Activated naive CD8-positive, alpha-beta T cell treated with anti-CD3 and anti-CD28 coated beads, Interleukin-2, amount 50 U/mL, for 16 hours (primary cell): ENCODE results near the gene AHCTF1.

Experiments used
- DNase-seq: peaks from one replicate; pipeline ENCODE4 v3.0.0-alpha.2; 2020; ENCODE audit warnings: low read depth, low spot score

AHCTF1 gene

DNA sequence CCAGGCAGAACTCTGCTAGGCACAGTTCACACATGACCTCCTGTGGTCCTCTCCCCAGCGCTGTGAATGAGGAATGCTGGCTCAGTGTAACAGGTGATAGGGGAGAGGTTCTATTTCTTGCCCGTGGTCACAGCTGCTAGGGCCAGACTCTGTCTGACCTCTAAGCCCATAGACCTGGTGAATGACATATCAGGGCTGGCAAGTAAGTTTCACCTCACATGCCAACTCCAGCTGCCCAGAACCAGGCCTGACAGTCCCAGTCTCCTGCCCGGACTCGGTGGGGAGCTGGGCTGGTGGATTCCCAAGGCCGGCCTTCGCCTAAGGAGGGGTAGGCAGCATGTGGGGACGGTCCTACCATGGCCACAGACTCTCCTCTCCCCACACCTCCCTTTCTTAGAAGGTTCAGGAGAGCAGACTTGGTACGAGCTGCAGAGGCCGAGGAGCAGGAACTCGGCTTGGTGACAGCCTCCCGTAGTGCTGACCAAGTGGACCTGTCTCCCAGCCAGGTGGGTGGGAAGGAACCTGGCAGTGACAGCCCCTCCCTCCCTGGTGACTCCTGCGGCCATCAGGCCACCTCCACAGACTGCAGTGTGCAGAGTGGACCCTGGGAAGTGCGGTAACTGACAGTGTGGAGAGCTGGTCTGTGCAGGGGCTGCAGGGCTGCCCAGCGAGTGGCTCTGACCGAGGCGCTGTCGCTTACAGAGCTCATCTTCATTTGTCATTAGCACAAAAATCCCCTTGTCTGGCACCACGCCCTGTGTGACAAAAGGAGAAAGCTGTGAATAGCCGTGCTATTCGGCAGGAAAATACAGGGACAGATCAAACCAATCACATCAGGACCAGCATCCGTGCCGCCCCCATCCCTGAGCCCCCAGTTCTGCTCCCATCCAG lies 132.9 kb downstream of the AHCTF1 start:
- DNase-seq: no peak

DNA sequence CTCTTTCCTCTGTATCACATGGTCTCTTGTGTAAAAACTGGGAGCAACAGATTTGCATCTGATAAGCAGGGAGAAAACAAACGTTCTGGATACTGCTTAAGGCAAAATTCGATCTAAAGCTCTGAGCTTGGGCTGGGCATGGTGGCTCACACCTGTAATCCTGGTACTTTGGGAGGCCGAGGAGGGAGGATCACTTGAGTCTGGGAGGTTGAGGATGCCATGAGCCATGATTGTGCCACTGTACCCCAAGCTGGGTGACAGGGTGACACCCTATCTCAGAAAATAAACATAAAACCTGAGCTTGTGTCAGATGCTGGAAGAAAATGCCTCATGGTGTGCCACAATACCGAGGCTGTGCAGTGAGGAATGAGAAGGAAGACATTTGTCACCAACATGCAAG lies 133.6 kb downstream of the AHCTF1 start:
- no peak for DNase-seq

GRCh38 chr1:246797597-246797996 lies 134.2 kb downstream of the AHCTF1 start:
- DNase-seq: no peak

GRCh38 chr1:246797157-246797556 lies 134.6 kb downstream of the AHCTF1 start:
- DNase-seq: no peak

DNA sequence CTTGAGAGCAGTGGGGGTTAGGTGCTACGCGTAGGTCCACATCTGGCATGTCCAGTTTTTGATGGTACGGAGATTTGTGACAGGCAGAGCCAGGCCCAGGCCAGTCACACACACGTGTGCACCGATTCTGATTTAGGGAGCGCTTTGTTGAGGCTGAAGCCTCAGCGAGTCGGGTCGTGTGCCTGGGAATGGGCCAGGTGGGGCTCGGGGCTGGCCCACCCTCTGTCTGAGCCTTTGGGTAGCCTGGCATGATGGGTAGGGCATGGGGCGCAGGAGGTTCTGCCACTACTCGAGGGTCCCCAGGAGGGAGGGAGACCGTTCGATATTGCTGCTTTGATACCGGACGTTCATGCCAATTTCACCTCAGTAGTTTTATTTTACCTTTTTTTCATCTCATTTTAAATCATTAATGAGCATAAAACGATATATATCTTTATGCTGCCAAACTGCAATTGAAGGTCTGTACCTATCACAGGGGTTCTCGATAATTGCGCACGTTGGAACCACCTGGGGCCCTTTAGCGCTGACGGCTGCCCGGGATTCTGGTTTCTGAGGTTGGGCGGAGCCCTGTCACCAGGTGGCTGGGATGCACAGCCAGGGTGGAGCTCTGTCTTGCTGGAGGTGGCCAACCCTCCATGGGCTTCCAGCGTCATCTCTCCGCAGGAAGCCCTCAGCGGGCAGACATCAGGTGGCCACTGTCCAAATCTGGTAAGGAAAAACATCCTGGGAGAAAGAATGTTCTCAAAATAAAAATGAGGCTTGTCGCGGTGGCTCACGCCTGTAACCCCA lies 135.6 kb downstream of the AHCTF1 start:
- DNase-seq: no peak

DNA sequence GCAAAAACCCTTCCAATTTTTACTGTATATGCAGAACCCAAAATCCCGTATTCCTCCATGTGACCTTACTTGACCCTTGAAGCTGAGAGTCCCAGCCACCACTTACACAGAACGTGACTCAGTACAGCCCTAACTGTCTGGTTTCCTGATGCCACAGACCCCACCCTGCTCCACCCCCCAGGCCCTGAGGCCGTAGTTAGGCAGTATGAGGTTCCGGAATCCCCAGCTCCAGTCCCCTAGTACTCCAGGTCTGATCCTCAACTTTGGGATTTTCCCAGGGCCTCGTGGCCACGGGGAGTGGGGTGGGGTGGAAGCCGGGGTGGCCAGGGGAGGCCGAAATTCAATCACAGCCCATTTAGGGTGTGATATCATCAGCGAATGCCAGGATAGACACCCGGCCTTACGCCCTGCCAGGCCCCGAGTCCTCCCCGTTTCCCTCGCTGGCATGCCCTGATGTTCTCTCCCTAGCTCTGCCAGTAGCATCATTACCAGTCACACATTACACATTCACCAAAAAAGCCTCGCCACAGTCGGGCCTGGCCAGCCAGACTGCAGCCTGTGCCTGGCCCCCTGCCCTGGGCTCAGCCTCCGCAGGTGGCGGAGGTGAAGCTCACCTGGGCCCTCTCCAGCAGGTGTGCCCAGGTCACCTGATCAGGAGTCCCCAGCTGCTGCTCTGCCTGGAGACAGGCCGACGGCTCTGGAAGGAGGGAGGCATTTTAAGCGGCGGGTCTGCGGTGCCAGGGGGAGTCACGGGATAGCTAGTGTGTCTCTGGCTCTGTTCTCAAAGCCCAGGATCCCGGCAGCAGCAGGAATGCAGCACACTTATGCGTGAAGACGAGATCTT lies 136.7 kb downstream of the AHCTF1 start:
- DNase-seq: no peak

GRCh38 chr1:246794048-246794827 lies 137.5 kb downstream of the AHCTF1 start:
- DNase-seq: no peak

GRCh38 chr1:246793356-246793896 lies 138.3 kb downstream of the AHCTF1 start:
- no peak for DNase-seq

- DNase-seq: no peak
Observed at GRCh38 chr1:246792603-246793002, 139.1 kb downstream of the AHCTF1 start.

DNA sequence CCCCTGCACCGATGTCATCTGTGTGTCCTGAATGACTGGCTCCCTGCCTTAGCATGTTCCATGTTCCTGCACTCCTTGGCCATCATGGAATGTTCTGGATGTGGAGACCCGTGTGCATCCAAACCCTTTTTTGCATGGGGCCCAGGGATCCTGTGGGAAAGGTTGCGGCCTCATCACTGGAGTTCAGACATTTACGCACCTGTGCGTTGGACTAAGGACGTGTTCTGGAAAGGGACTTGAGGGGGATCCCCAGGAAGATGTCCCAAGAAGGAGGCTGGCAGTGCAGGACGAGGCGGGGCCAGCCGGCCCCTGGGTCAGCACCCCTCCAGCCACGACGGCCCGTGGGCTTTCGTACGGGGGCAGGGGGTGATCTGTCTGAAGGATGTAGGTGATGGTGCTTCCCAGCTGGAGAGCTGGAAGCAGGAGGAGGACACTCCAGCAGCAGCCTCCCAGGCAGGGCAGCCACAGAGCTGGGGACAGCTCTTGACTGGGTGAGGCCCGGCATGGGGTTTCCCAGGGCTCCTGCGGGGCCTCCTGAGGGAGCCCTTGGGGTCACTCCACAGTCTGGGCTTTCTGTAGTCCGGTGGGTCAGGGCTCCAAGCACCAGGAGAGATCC lies 140.3 kb downstream of the AHCTF1 start:
- no peak for DNase-seq

DNA sequence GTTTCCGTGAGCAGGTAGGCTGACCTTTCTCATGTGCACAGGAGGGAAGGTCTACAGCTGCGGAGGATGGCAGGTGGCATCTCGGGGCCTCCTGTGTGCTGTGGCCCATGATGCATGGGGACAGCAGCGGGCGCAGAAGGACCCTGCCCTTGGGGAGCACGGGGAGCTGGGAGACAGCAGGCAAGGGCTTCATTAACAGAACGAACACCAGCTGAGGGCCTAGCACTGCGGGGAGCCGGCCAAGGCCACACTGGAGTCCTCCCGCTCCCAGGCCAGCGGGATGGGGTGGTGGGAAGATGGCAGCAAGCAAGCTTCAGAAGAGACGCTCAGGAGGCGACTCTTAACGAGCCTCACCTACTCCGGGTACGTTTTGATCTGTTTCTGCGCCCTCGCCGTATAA lies 140.9 kb downstream of the AHCTF1 start:
- DNase-seq: no peak

DNA sequence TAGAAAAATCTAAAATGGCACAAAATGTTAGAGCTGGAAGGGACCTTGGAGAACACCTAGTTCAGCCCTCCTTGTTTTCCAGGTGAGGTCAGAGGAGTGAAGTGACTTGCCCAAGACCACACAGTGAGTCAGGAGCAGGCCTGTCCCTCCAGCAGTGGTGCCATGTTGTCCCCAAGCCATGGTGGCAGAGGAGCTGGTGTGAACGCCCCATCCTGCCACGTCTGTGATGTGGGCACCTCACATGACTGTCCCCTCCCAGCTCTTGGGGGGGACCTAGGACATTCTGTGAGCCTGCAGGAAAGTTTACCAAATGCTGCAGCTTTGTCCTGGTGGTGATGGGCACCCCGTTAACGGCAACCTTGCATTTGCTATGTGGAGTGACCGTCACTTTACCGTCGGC lies 141.4 kb downstream of the AHCTF1 start:
- DNase-seq: no peak

DNA sequence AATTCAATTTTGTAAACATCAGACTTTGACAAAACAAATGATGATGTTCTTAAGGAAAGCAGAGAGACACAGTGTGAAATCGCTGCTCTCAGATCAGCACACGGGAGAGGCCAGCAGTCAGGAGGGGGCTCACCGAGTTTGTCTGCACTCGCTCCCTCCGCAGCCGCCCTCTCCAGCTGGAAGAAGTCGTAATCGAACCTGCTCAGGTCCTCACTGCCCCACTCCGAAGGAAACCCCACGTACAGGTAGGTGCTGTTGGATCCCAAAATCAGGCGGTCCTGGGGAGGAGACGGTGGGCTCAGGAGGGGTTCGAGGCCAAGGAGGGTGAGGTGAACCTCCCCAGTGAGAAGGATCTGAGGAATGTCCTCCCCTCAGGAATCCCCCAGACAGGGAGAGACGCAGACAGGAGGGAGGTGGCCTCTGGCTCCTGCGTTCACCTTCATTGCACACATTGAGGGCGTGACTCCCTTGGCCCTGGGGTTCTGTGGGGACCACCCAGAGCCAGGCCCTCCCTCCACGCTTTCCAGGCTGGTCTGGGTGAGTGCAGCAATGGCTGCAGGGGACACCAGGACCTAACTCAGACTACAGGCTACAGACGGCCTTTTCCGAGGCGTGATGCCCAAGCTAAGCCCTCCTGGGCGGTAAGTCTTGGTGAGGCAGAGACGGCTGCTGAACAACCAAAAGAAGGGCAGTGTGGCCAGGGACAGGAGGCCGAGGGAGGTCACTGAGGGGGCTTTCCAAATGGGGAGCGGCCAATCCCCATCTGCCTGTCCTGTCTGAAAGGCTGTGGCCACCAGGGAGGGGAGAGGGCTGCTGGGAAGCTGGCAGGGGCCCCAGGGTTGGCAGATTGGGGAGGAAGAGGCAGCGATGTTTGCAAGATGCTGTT lies 142.1 kb downstream of the AHCTF1 start:
- no peak for DNase-seq
